Peyer's patch (tissue), 4 donors: ENCODE measurements around the gene AP1S1. TPM values are rescaled to one million over a fixed set of nuclear protein-coding genes. Genes with fewer than 3 reads are reported as not detected.
"Not testable (repeated sequence)": the region's sequence is repeated elsewhere in the genome, so short reads cannot be mapped to it uniquely, and the experiment has no call there.

ENCODE experiments used
- DNase-seq, 3 donors: peaks; one replicate each; pipeline ENCODE4 v3.0.0-alpha.2; 2017 to 2019
- H3K27ac ChIP-seq, 4 donors: fragments of 200-600 bp; sonication (generic); one replicate each; pipeline ENCODE4 v1.5.1; 2016 to 2019
- H3K27me3 ChIP-seq, 2 donors: fragments of 200-600 bp; sonication (generic); one replicate each; pipeline ENCODE4 v1.5.1; 2019
- H3K36me3 ChIP-seq, 3 donors: fragments of 200-600 bp; sonication (generic); one replicate each; pipeline ENCODE4 v1.5.1; 2016 to 2019
- H3K4me1 ChIP-seq, 4 donors: fragments of 200-600 bp; sonication (generic); one replicate each; pipeline ENCODE4 v1.5.1; 2016 to 2019
- H3K4me3 ChIP-seq, 4 donors: fragments of 200-600 bp; sonication (generic); 1 replicate in 3 of 4; 2 replicates in 1 of 4; pipeline ENCODE4 v1.5.1; 2016 to 2019; ENCODE audit warnings: mild to moderate bottlenecking in 1 of 4
- H3K9me3 ChIP-seq, 4 donors: fragments of 200-600 bp; sonication (generic); one replicate each; pipeline ENCODE4 v1.5.1; 2016 to 2019; ENCODE audit warnings: mild to moderate bottlenecking in 1 of 4
- POLR2A ChIP-seq, 2 donors: fragments of 450-650 bp; IDR thresholded peaks; one replicate each; pipeline ENCODE4 v1.5.1; 2017; ENCODE audit warnings: antibody characterized with exemption in 2 of 2, mild to moderate bottlenecking in 2 of 2, moderate library complexity in 2 of 2
- total RNA-seq, 4 donors: library from RNA; depleted of rRNA; stranded (reverse); fragments of >200 nt; gene quantifications; one replicate each; pipeline ENCODE4 v1.1.0, GENCODE V29; 2016
- TF ChIP-seq, protein P1 (sequence below), 6 experiments: fragments of 450-650 bp in 4 of 6; fragments of 200-600 bp in 2 of 6; sonication (generic) in 1 of 6; IDR thresholded peaks; one replicate each; pipeline ENCODE4 v1.5.1; 2017 to 2019; ENCODE audit warnings: antibody characterized with exemption in 6 of 6, mild to moderate bottlenecking in 3 of 6, moderate library complexity in 1 of 6

AP1S1 gene
- total RNA-seq, 4 donors from 2014 or later = 53.6 to 136 (median 95.7) TPM

DNA sequence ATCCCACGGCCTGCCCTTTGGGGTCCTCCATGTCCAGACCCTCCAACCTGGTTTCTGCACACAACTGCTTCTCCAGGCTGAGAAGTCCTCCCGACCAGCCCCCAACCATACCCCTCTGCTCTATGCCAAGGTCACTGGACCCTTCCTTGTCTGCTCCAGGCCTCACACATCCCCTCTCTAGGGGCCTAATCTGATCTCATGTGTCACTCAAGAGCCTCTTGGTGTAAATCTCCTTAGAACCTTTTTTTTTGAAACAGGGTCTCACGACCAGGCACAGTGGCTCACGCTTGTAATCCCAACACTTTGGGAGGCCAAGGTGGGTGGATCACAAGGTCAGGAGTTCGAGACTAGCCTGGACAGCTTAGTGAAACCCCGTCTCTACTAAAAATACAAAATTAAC is 44.9 kb upstream of the AP1S1 start:
- Histone ChIP-seq H3K9me3 (no peaks in the 10 kb centered on the region), H3K27ac (no peak overlapping the region), H3K27me3 (no peaks in the 10 kb centered on the region), H3K4me3 (no peak overlapping the region), H3K36me3 (no peaks in the 10 kb centered on the region), H3K4me1 (no peaks in the 10 kb centered on the region)
- no peak for TF ChIP-seq POLR2A (IDR thresholded peaks at IDR 0.05)
- TF ChIP-seq, protein P1, sequence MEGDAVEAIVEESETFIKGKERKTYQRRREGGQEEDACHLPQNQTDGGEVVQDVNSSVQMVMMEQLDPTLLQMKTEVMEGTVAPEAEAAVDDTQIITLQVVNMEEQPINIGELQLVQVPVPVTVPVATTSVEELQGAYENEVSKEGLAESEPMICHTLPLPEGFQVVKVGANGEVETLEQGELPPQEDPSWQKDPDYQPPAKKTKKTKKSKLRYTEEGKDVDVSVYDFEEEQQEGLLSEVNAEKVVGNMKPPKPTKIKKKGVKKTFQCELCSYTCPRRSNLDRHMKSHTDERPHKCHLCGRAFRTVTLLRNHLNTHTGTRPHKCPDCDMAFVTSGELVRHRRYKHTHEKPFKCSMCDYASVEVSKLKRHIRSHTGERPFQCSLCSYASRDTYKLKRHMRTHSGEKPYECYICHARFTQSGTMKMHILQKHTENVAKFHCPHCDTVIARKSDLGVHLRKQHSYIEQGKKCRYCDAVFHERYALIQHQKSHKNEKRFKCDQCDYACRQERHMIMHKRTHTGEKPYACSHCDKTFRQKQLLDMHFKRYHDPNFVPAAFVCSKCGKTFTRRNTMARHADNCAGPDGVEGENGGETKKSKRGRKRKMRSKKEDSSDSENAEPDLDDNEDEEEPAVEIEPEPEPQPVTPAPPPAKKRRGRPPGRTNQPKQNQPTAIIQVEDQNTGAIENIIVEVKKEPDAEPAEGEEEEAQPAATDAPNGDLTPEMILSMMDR (IDR thresholded peaks at IDR 0.05) = no peak
- DNase-seq = no peak

DNA sequence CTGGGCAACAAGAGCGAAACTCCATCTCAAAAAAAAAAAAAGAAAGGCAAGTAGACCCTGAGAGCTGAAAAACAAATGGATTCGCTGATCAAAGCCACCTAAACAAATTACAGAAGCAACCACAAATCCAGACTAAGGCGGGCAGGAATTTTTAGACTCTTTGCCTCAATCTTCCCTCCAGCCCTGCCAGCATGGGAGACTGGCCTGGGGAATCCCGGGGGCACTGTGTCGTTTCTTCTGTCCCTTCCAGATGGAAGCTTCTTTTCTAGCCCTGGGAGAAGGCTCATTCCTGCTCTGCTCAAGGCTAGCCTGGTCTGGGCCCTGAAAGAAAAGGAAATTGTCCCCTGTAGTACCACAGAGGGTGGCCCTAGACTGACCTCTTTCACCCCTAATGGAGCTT is 43.0 kb upstream of the AP1S1 start:
- no peak for TF ChIP-seq POLR2A (IDR thresholded peaks at IDR 0.05)
- TF ChIP-seq, protein P1 (IDR thresholded peaks at IDR 0.05) = no peak
- Histone ChIP-seq H3K27ac (peak overlapping the region in 1 of 4 donors; percentile 45), H3K4me1 (no peaks in the 10 kb centered on the region), H3K27me3 (no peaks in the 10 kb centered on the region), H3K9me3 (no peaks in the 10 kb centered on the region), H3K4me3 (no peak overlapping the region), H3K36me3 (no peaks in the 10 kb centered on the region)
- DNase-seq = no peak

DNA sequence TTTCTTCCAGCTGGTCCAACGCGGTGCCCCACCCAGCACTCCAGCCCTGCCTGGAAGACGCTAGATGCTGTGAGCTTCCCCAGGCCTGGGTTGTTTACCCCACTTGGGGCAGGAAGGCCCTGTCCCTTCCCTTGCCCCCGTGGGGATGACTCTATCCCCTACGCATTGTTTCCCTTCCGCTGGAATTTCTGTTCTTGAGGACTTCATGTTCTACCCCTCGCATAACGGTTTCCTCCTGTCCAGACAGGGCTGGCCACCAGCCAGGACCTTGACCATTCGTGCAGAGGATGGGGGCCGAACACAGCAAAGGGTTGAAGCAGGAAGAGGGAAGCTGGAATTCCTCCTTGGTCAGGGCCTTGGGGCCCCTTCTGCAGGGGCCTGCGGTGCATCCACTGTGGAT is 42.0 kb upstream of the AP1S1 start:
- Histone ChIP-seq H3K36me3 (no peaks in the 10 kb centered on the region), H3K4me1 (no peaks in the 10 kb centered on the region), H3K27ac (peak overlapping the region in 2 of 4 donors; percentile 22 to 45), H3K9me3 (no peaks in the 10 kb centered on the region), H3K27me3 (no peaks in the 10 kb centered on the region), H3K4me3 (no peak overlapping the region)
- no peak for TF ChIP-seq POLR2A (IDR thresholded peaks at IDR 0.05)
- TF ChIP-seq, protein P1 (IDR thresholded peaks at IDR 0.05) = no peak
- DNase-seq = no peak

DNA sequence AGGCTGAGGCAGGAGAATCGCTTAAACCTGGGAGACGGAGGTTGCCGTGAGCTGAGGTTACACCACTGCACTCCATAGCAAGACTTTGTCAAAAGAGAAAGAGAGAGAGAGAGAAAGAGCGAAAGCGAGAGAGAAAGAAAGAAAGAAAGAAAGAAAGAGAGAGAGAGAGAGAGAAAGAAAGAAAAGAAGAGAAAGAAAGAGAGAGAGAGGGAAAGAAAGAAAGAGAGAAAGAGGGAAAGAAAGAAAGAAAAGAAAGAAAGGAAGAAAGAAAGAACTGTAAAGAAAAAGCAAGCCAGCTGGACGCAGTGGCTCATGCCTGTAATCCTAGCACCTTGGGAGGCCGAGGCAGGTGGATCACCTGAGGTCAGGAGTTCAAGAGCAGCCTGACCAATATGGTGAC is 41.1 kb upstream of the AP1S1 start:
- H3K27ac ChIP-seq, H3K36me3 ChIP-seq, H3K9me3 ChIP-seq, H3K27me3 ChIP-seq, H3K4me3 ChIP-seq, DNase-seq, H3K4me1 ChIP-seq: not testable (repeated sequence)

DNA sequence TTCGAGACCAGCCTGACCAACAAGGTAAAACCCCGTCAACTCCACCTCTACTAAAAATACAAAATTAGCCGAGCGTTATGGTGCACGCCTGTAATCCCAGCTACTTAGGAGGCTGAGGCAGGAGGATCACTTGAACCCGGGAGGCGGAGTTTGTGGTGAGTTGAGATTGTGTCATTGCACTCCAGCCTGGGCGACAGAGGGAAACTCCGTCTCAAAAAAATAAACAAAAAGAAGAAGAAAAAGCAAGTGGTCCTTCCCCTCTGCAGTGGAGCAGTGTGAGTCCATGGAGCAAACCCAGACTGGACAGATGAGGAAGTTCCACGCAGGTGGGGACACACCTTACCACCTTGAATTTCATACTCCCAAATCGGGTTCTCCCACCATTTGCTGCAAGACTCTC is 40.4 kb upstream of the AP1S1 start:
- DNase-seq = no peak
- H3K4me3 ChIP-seq = no peak overlapping the region

GRCh38 chr7:101114492-101114891 is 39.8 kb upstream of the AP1S1 start:
- Histone ChIP-seq H3K9me3 (no peaks in the 10 kb centered on the region), H3K4me3 (no peak overlapping the region)
- no peak for DNase-seq

More for the DNA sequence above, 40.4 kb upstream of the AP1S1 start:
- Histone ChIP-seq H3K27ac (no peak overlapping the region), H3K36me3 (no peaks in the 10 kb centered on the region), H3K9me3 (no peaks in the 10 kb centered on the region), H3K27me3 (no peaks in the 10 kb centered on the region), H3K4me1 (no peaks in the 10 kb centered on the region)
- no peak for TF ChIP-seq POLR2A (IDR thresholded peaks at IDR 0.05)
- TF ChIP-seq, protein P1 (IDR thresholded peaks at IDR 0.05) = no peak

More at GRCh38 chr7:101114492-101114891, 39.8 kb upstream of the AP1S1 start:
- Histone ChIP-seq H3K27me3 (no peaks in the 10 kb centered on the region), H3K4me1 (no peaks in the 10 kb centered on the region), H3K27ac (no peak overlapping the region), H3K36me3 (no peaks in the 10 kb centered on the region)
- TF ChIP-seq, protein P1 (IDR thresholded peaks at IDR 0.05) = no peak
- no peak for TF ChIP-seq POLR2A (IDR thresholded peaks at IDR 0.05)
